ENCODE results near the gene GOLGA6B.

Gene GOLGA6B

GRCh38 chr15:72685925-72686794 is 31.7 kb downstream of the GOLGA6B start, which contains the start of the genes BBS4 and HIGD2B (continued):
- TF ChIP-seq ZNF530 (tag by site-specific recombination; IDR thresholded peaks at IDR 0.05; ENCODE audit: low read depth) (no peak), GLIS1 (tag by site-specific recombination; IDR thresholded peaks at IDR 0.05) (peak; percentile 79), PRDM10 (tag by site-specific recombination; IDR thresholded peaks at IDR 0.05) (peak; percentile 100), PRDM1 (tag by site-specific recombination; IDR thresholded peaks at IDR 0.05) (peak; percentile 74), CTCF (tag by site-specific recombination; IDR thresholded peaks at IDR 0.05) (no peak; the same call in 1 of the 2 replicates), ZBTB1 (tag by site-specific recombination; IDR thresholded peaks at IDR 0.05) (no peak), ZNF221 (tag by site-specific recombination; IDR thresholded peaks at IDR 0.05; ENCODE audit: borderline replicate concordance) (no peak), ZNF580 (tag by site-specific recombination; IDR thresholded peaks at IDR 0.05) (no peak; the same call in 1 of the 2 replicates), ZNF23 (tag by site-specific recombination; IDR thresholded peaks at IDR 0.05; ENCODE audit: borderline replicate concordance) (no peak), PBX3 (CRISPR knock-in tag; IDR thresholded peaks at IDR 0.05) (peak; percentile 82), ZNF514 (tag by site-specific recombination; IDR thresholded peaks at IDR 0.05) (no peak), EGR2 (tag by site-specific recombination; IDR thresholded peaks at IDR 0.05; ENCODE audit: low read depth) (peak; percentile 65), KLF1 (tag by site-specific recombination; IDR thresholded peaks at IDR 0.05) (no peak), ZNF747 (tag by site-specific recombination; IDR thresholded peaks at IDR 0.05) (no peak), ZNF664 (tag by site-specific recombination; IDR thresholded peaks at IDR 0.05) (no peak; the same call in 1 of the 2 replicates), ZNF473 (tag by site-specific recombination; IDR thresholded peaks at IDR 0.05) (no peak), ZNF354C (tag by site-specific recombination; IDR thresholded peaks at IDR 0.05; ENCODE audit: borderline replicate concordance, low read depth) (no peak), BCL6B (tag by site-specific recombination; IDR thresholded peaks at IDR 0.05) (no peak), ZNF521 (tag by site-specific recombination; IDR thresholded peaks at IDR 0.05) (no peak), ZNF624 (tag by site-specific recombination; IDR thresholded peaks at IDR 0.05) (no peak), ZNF596 (tag by site-specific recombination; IDR thresholded peaks at IDR 0.05) (no peak; the same call in 1 of the 2 replicates), ZNF501 (tag by site-specific recombination; IDR thresholded peaks at IDR 0.05) (peak; percentile 79), ZNF404 (tag by site-specific recombination; IDR thresholded peaks at IDR 0.05) (no peak), ZSCAN18 (tag by site-specific recombination; IDR thresholded peaks at IDR 0.05) (no peak), WT1 (tag by site-specific recombination; IDR thresholded peaks at IDR 0.05) (no peak; the same call in 1 of the 2 replicates), GFI1B (tag by site-specific recombination; IDR thresholded peaks at IDR 0.05) (0 out of 2 replicates have a peak, but pooled peaks have one; percentile 4), ZEB2 (tag by site-specific recombination; IDR thresholded peaks at IDR 0.05) (peak; percentile 67; the same call in 1 of the 2 replicates), ZNF623 (tag by site-specific recombination; IDR thresholded peaks at IDR 0.05) (no peak), ZNF701 (tag by site-specific recombination; IDR thresholded peaks at IDR 0.05) (no peak), KLF16 (tag by site-specific recombination; IDR thresholded peaks at IDR 0.05) (peak; percentile 15; the same call in 1 of the 2 replicates), ZNF433 (tag by site-specific recombination; IDR thresholded peaks at IDR 0.05; ENCODE audit: low read depth) (no peak)

All from HEK293 (cell line).